HepG2 (cell line): ENCODE data around the gene RUVBL1. TPM values are rescaled to one million over a fixed set of nuclear protein-coding genes. Genes with fewer than 3 reads are reported as not detected.

Experiments
- ATAC-seq: fragments of 200-7000 bp; cut with Tn5 transposase; 3 replicates; pipeline ENCODE4 v1.9.1; 2020; ENCODE audit warnings: mild to moderate bottlenecking, moderate library complexity
- BruUV-seq: library from RNA; stranded (reverse); fragments of 400-500 nt; replicated peaks from 2 replicates; lab custom pipeline; 2021; lab: Mats Ljungman, UMichigan
- CTCF ChIA-PET: fragments of 300-600 bp; formaldehyde crosslinking; extraction: SDS; loops from one replicate; lab custom pipeline; 2021; ENCODE audit warnings: low total read pairs, inconsistent platforms, low intra/inter-chr PET ratio; lab: Yijun Ruan, JAX
- POLR2A ChIA-PET: fragments of 350-600 bp; sonication (Branson Sonifier 250); formaldehyde crosslinking; loops from one replicate; lab custom pipeline; 2020; ENCODE audit warnings: antibody characterized with exemption, inconsistent platforms; lab: Yijun Ruan, JAX
- DNase-seq: peaks from one replicate; pipeline ENCODE4 v3.0.0-alpha.2; 2015; ENCODE audit warnings: low spot score
- FAIRE-seq: peaks from 3 replicates; lab custom pipeline; 2011; peaks lifted over from hg19 to GRCh38; lab: Jason Lieb, UNC
- H2AFZ ChIP-seq: one replicate; pipeline ENCODE4 v1.6.1; 2011; ENCODE audit warnings: low read length, inconsistent platforms
- H3K27ac ChIP-seq: fragments of 300-600 bp; 3 replicates; pipeline ENCODE4 v1.8.0; 2011; ENCODE audit warnings: mixed run types, mild to moderate bottlenecking, mixed read lengths, low read length, inconsistent platforms; ENCODE audit not compliant: insufficient read depth; ENCODE audit errors: extremely low read length
- H3K27me3 ChIP-seq, 2 experiments: fragments of 200-600 bp in 1 of 2; 2 replicates in 1 of 2; 3 replicates in 1 of 2; pipeline versions ENCODE4 v1.6.0 to v1.8.0; 2011; ENCODE audit warnings: low read length in 2 of 2, mild to moderate bottlenecking in 2 of 2, moderate library complexity in 2 of 2, inconsistent platforms in 1 of 2; ENCODE audit not compliant: insufficient read depth in 2 of 2, control insufficient read depth in 1 of 2
- H3K36me3 ChIP-seq, 2 experiments: fragments of 200-600 bp in 1 of 2; replicated peaks in 1 of 2; 2 replicates in 1 of 2; 3 replicates in 1 of 2; pipeline versions ENCODE4 v1.5.1 to v1.8.0; 2011; ENCODE audit warnings: low read length in 2 of 2, inconsistent platforms in 1 of 2; ENCODE audit not compliant: insufficient read depth in 2 of 2, control insufficient read depth in 1 of 2
- H3K4me1 ChIP-seq: 2 replicates; pipeline ENCODE4 v1.5.1; 2012; ENCODE audit warnings: low read length, inconsistent platforms; ENCODE audit not compliant: insufficient read depth
- H3K4me2 ChIP-seq: 2 replicates; pipeline ENCODE4 v1.6.0; 2011; ENCODE audit warnings: low read depth, low read length, inconsistent platforms
- H3K4me3 ChIP-seq, 3 experiments: fragments of 200-600 bp in 1 of 3; sonication (generic), shearing (Covaris generic) in 1 of 3; replicated peaks in 1 of 3; 2 replicates each; pipeline ENCODE4 v1.5.1; 2011 to 2016; ENCODE audit warnings: low read length in 3 of 3, inconsistent platforms in 2 of 3, low read depth in 2 of 3, mild to moderate bottlenecking in 2 of 3, control low read depth in 1 of 3, mixed read lengths in 1 of 3; ENCODE audit not compliant: insufficient read depth in 1 of 3
- H3K79me2 ChIP-seq: one replicate; pipeline ENCODE4 v1.6.1; 2011; ENCODE audit warnings: low read length, inconsistent platforms; ENCODE audit not compliant: insufficient read depth
- H3K9ac ChIP-seq: 2 replicates; pipeline ENCODE4 v1.6.0; 2011; ENCODE audit warnings: mild to moderate bottlenecking, low read depth, low read length, inconsistent platforms; ENCODE audit not compliant: insufficient read depth
- H3K9me3 ChIP-seq: 2 replicates; pipeline ENCODE4 v1.5.1; 2012; ENCODE audit warnings: mild to moderate bottlenecking, low read length
- H4K20me1 ChIP-seq: 2 replicates; pipeline ENCODE4 v1.6.0; 2011; ENCODE audit warnings: inconsistent platforms, mild to moderate bottlenecking, low read length, moderate library complexity; ENCODE audit not compliant: insufficient read depth
- ATF7 ChIP-seq, 2 experiments: fragments of 450-650 bp in 1 of 2; sonication (generic) in 1 of 2; formaldehyde crosslinking in 1 of 2; IDR thresholded peaks; 2 replicates each; pipeline versions ENCODE4 v1.4.0 to v1.6.1; 2016 to 2020; ENCODE audit warnings: antibody characterized with exemption in 1 of 2, mild to moderate bottlenecking in 1 of 2, missing genetic modification reagents in 1 of 2
- CENPX ChIP-seq: sonication (generic); formaldehyde crosslinking; IDR thresholded peaks from 2 replicates; pipeline ENCODE4 v1.9.0; 2021; ENCODE audit warnings: mild to moderate bottlenecking, missing genetic modification reagents, moderate library complexity
- EEA1 ChIP-seq: sonication (generic); formaldehyde crosslinking; IDR thresholded peaks from 2 replicates; pipeline ENCODE4 v1.5.1; 2020; ENCODE audit warnings: mild to moderate bottlenecking, missing genetic modification reagents, borderline replicate concordance
- ELF3 ChIP-seq: IDR thresholded peaks from 2 replicates; pipeline ENCODE4 v1.6.1; 2016; ENCODE audit warnings: missing genetic modification reagents, missing compliant biosample characterization
- HIC2 ChIP-seq: sonication (generic); formaldehyde crosslinking; IDR thresholded peaks from 2 replicates; pipeline ENCODE4 v1.9.0; 2022; ENCODE audit warnings: low read depth, missing genetic modification reagents
- MNT ChIP-seq: fragments of 450-650 bp; IDR thresholded peaks from 2 replicates; pipeline ENCODE4 v1.6.1; 2016
- RELA ChIP-seq: sonication (generic); formaldehyde crosslinking; IDR thresholded peaks from 2 replicates; pipeline ENCODE4 v1.4.0; 2020; ENCODE audit warnings: missing genetic modification reagents
- THAP9 ChIP-seq: sonication (generic); formaldehyde crosslinking; IDR thresholded peaks from 2 replicates; pipeline ENCODE4; 2020; ENCODE audit warnings: missing genetic modification reagents, mild to moderate bottlenecking, borderline replicate concordance
- TRAFD1 ChIP-seq: sonication (generic); formaldehyde crosslinking; IDR thresholded peaks from 2 replicates; pipeline ENCODE4 v1.5.1; 2020; ENCODE audit warnings: missing genetic modification reagents, mild to moderate bottlenecking, borderline replicate concordance
- ZNF468 ChIP-seq: sonication (generic); formaldehyde crosslinking; IDR thresholded peaks from 2 replicates; pipeline ENCODE4 v1.8.0; 2022; ENCODE audit warnings: mild to moderate bottlenecking, moderate library complexity, missing genetic modification reagents
- ZNF564 ChIP-seq: sonication (generic); formaldehyde crosslinking; IDR thresholded peaks from 2 replicates; pipeline ENCODE4 v1.8.1; 2023; ENCODE audit warnings: mild to moderate bottlenecking, missing genetic modification reagents
- ZNF772 ChIP-seq: sonication (generic); formaldehyde crosslinking; IDR thresholded peaks from 2 replicates; pipeline ENCODE4 v1.5.0; 2020; ENCODE audit warnings: mild to moderate bottlenecking, missing genetic modification reagents
- WGBS: methylation state at CpG from one replicate; pipeline ENCODE4 v1.1.6; 2017; ENCODE audit warnings: low lambda C conversion rate; 5-methylcytosine and 5-hydroxymethylcytosine counted together
- in situ Hi-C: cut with HindIII; loops from 2 replicates; pipeline ENCODE4 v1.10.0; 2017; ENCODE audit warnings: low pct_unique_long_range_greater_than_20kb; ENCODE audit not compliant: extremely low pct_ligation_motif_present
- intact Hi-C: fragments of 100-400 bp; cut with micrococcal nuclease; formaldehyde crosslinking; loops from one replicate; pipeline ENCODE4 v1.10.0; 2022; ENCODE audit not compliant: unreplicated experiment
- polyA plus RNA-seq, 8 experiments: library from polyadenylated mRNA; depleted of rRNA in 3 of 8; stranded (reverse) in 7 of 8; unstranded in 1 of 8; fragments of >200 nt; fragmentation: Illumina TruSeq in 4 of 8; extraction: Trizol in 4 of 8; gene quantifications; 2 replicates each; pipeline versions ENCODE4 v1.2.1 to v1.2.3, GENCODE V29; 2011 to 2016; ENCODE audit warnings: low read depth in 4 of 8, missing spikeins in 1 of 8, mixed read lengths in 1 of 8; ENCODE audit not compliant: insufficient read depth in 1 of 8
- total RNA-seq, 5 experiments: library from RNA; depleted of rRNA; stranded (reverse); fragments of >200 nt; fragmentation: Illumina TruSeq; extraction: Trizol; gene quantifications; 2 replicates each; pipeline ENCODE4 v1.2.3, GENCODE V29; 2016; ENCODE audit warnings: low read depth in 1 of 5

The RUVBL1 gene
- total and polyA plus RNA-seq, 2 of the 13 experiments (the other 11 are each of a cell fraction or from before 2014, with no cell fraction given) = 32.7 to 86.3 TPM

GRCh38 chr3:128144512-128145187, 21.0 kb upstream of the RUVBL1 start (continued):
- TF ChIP-seq THAP9 (CRISPR knock-in tag) = no peak
- no peak for TF ChIP-seq ZNF772
- TF ChIP-seq, all 625 proteins: peak for 0

GRCh38 chr3:128143496-128143895, 19.9 kb upstream of the RUVBL1 start:
- H3K27ac ChIP-seq = no peak overlapping the region
- DNase-seq (no peak), FAIRE-seq (no peak), ATAC-seq (no peak)
- peaks cover 0 to 2% of the 10 kb centered on the region in 2 experiments; a peak in 1 of 5 replicates for H3K36me3 ChIP-seq
- CTCF ChIA-PET = no interaction called here
- intact Hi-C loops = no loop called here
- no TSS peak for BruUV-seq
- no peaks in the 10 kb centered on the region for H4K20me1 ChIP-seq
- no peak overlapping the region for H2AFZ ChIP-seq
- no peaks in the 10 kb centered on the region for H3K27me3 ChIP-seq
- H3K4me1 ChIP-seq = no peaks in the 10 kb centered on the region
- POLR2A ChIA-PET = interaction anchor here (1.1 kb wide), 1 partner anchor 20 kb away, joined by 3 read pairs; the partner anchor contains the start of gene RUVBL1
- no peak overlapping the region for H3K4me3 ChIP-seq
- 89% methylated on average over 2 of the region's 4 CpGs for WGBS
- no peak overlapping the region for H3K4me2 ChIP-seq
- H3K9me3 ChIP-seq = no peaks in the 10 kb centered on the region
- no peak overlapping the region for H3K9ac ChIP-seq
- no peaks in the 10 kb centered on the region for H3K79me2 ChIP-seq
- in situ Hi-C loops = no loop called here
- TF ChIP-seq ATF7 (IDR thresholded peaks at IDR 0.05) = no peak
- no peak for TF ChIP-seq ATF7 (CRISPR knock-in tag; IDR thresholded peaks at IDR 0.05)
- TF ChIP-seq ELF3 (CRISPR knock-in tag) = no peak
- TF ChIP-seq CENPX = no peak
- no peak for TF ChIP-seq HIC2
- no peak for TF ChIP-seq ZNF564
- no peak for TF ChIP-seq ZNF468 (CRISPR knock-in tag)
- no peak for TF ChIP-seq TRAFD1 (CRISPR knock-in tag)
- no peak for TF ChIP-seq EEA1
- TF ChIP-seq MNT = no peak
- no peak for TF ChIP-seq RELA
